Stimulated activated CD4-positive, alpha-beta T cell treated with anti-CD3 and anti-CD28 coated beads, Interleukin-4, amount 100 ng/mL, for 24 hours (primary cell): ENCODE measurements around the gene ADSS1.
A peak's percentile ranks its signal among the peaks of the same experiment; 100 is the strongest.

ENCODE experiments used
- DNase-seq: peaks from one replicate; pipeline ENCODE4 v3.0.0-alpha.2; 2020

ADSS1 gene

DNA sequence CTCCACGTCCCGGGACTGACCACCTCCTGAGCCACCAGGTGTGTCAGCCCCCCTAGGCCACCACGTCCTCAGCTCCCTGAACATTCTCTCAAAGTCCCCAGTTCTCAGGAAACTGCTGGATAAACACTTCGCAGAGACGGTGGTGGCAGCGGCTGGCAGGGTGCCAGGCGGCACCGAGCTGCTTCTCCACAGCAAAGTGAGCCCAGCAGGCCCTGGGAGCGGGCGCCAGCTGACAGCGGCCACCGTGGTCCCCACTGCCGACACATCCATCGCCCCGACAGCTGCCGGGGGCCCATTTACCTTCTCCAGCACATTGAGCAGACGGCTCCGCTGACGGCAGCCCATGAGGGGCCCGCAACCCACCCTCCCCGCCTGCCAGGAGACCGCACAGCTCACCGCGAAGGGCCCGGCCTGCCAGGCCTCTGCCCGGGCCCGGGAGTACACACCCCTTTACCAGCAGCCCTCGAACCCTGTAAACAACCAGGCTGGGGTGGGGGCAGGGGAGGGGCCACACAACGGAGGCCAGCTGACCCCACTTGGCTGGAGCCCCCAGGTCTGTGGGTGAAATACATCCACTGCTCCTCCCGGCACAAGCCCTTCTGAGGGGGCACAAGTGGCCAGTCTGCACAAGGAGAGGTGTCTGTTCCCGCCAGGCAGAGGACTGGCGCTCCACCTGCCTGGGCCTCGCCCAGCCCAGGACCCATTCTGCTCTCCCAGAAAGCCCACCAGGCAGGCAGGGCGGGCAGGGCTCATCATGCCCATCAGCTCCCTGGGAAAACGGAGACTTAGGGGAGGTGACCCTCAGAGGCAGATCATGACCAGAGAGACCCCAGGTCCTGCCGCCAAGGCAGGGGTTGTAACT is 61.0 kb downstream of the ADSS1 start:
- DNase-seq: no peak

DNA sequence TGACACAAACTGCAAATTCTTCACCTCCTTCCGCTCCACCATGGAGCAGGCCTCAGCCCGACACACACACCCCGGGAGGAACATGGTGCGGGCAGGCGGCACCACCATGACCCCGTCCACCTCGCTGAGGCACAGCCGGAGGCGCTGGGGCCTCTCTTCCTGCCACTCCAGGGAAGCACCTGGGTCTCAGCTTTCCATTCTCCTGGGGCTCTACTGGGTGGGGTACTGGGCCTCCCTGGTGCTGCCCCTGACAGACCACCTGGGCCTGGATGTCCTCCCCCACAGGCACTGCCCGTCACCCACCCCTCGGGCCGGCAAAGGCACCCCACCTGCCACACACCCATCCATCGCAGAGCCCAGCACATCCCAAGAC is 61.7 kb downstream of the ADSS1 start:
- DNase-seq: no peak

DNA sequence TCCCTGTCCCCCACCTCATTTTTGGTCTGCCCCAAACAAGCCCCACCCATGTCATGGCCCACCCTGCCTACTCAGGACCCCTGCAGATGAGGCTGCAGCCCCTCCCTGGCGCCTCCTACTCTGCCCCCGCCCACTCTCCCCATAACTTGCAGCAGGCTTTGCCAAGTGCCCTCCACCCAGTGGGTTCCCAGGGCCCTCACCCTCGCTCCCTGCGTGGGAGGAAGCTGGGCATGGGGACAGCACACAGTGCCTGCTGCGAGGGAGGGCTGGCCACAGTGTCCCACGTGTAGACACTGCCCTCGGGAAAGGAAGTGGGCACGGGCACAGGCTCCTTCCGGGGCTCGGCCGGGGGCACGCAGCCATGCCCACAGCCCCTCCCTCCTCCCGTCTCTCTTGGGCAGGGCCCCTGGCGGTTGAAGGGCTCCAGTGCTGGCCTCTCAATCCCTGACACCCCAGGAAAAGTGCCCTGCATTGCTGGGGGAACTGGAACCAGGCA is 62.1 kb downstream of the ADSS1 start:
- no peak for DNase-seq

DNA sequence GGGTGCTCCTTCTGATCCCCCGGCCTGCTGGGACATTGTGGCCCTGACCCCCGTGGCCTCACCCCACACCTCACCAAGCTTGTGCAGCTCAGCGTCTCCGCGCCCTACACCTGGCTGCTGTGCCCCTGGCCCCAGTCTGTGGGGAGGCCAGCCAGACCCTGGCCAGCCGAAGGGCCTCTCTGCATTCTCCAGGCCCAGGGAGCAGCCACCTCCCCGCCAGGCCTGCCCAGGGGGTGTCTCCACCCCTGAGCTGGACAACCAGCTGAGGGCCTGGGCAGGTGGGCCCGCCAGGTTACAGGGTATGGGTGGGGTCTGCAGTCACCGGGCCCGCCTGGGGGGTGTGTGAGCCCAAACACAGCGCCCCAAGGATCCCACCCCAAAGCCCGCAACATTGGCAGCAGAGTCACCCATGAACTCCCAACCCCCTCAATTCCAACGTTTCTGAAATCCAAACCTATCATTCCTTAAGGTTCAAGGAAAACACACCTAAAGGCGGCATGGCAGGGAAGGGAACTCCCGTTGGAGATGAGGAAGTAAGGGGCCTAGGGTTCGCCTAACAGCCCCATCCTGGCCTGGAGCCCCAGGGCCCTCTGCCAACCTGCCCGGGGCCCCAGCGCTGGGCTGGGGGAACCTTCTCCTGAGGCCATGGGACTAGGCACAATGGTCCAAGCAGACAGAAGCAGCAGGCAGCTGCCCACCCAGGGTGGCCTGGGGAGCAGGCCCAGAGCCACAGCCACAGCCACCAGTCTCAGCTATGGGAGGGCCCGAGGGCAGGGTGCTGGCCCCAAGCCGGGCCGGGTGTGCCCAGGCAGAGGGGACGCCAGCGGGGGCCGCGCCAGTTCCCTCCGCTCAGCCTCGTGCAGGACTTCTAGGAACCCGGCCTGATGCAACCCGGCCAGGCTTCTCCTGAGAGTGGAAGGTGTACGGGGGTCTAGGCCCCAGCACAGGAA is 63.0 kb downstream of the ADSS1 start:
- DNase-seq: no peak

DNA sequence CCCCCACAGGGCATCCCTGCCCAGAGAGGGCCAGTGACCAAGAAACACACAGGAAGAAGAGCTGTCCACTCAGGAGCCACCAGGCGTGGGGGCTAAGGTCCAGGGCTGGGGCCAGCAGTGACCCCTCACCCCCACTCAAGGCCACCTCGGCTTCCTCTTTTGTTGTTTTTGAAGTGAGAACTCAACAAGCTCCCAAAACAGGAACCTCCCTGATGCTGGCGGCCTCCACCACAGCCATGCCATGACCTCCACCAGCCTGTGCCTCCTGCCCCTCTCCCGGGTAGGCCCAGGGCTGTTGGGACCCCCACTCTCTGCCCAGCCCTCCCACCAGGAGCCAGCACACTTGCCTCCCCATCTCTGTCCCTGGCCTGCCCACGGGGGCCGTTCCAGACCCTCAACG is 63.7 kb downstream of the ADSS1 start:
- no peak for DNase-seq

DNA sequence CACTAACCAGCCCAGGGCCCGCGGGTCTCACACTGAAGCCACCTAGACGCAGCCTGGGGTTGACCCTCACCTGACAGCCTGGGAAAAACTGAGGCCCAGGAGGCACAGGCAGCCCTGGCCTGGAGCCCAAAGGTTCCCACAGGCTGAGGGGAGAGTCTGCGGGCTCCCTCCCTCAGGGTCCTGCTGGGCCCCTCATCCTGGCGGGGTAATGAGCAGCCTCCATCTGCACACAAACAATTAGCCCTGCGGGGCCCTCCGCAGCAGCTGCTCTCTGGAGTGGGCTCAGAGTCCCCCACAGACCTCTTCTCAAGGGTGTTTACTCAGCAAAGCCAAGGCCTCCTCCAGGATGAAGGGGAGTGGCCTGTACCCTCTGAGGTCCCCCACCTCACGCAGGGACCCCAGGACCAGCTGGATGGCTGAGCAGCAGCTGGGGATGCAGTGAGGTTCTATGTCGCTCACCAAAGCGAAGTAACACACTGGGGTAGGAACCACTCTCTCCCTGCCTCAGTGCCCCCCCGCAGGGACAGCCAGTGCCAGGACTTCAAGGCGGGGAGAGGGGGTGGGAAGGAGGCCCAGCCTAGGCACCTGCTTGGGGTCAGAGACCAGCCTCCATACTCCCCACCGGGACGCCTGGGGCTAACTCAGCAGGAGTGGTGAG is 64.3 kb downstream of the ADSS1 start:
- no peak for DNase-seq

DNA sequence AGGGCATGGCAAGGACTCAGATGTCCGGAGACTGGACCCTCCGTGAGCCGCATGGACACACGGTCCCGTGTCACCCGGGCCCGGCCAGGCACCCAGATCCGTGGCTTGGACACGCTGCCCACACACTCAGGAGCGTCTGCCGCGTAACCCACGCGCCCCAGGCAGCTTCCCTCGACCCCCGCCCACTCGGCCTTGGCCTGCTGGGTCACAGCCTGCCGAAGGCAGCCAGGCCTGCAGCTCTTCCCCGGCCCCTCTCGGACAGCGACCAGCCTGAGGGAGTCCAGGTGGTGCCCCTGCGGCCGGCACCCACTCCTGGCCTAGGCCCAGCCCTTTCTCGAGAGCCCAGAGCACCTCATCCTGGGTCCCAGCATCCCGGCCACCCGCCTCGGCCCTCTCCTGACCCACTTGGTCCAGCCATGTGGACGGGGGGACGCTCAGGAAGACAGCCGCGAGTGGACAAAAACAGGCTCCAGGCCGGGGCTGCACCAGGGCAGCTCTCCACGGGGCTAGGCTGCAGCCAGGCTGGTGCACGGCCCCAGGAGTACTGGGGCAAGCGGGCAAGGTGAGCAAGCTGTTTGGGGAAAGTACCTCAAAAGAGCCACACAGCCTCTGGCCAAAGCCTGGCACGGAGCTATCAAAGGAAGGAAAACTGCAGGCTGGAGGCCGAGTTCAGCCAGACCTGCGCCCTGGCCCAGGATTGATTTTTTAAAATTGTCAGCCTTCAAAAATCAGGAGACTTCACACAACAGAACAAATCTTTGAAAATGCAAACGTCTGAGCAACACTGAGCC is 65.0 kb downstream of the ADSS1 start:
- DNase-seq: no peak

DNA sequence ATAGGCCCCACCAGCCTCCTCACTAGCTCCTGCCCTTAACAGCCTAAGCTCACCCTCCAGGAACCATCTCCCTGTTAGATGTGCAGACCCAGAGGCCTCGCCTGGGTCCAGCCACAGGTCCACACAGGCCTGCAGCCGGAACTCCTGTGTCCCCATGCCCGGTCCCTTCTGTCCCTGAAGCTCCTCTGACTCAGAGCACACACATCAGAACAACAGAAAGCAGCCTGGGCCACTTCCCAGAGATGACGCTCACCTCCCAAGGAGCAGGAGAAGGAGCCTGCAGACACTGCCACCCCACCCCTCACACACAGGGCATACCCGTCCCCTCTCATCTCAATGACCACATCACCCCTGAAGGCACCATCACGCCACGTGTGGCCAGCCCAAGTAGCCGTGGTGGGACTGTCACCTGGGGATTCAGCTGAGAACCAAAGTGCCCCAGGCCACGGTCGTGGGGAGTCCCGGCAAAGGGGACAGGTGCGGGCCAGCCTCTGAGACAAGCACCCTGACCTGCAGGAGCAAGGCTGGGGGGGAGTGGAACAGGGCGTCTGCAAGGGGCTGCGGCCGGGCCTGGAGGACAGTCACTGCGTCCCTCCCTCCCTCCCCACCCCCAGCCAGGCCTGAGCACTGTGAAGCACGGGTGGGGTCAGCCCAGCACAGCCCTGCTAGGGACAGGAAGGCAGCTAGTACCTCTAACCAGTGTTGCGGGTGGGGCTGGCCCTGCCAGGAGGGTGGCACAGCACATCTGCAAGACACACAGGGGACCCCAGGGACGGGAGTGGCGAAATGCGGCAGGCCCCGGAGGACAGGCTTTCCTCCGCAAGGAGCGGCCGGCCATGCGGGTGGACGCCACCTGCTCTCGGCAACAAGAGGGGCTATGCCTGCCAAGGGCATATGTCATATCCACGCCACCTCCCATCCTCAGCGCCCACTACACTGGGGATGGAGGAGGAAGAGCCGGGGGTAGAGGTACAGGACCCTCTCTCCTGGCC is 66.0 kb downstream of the ADSS1 start:
- DNase-seq: no peak

DNA sequence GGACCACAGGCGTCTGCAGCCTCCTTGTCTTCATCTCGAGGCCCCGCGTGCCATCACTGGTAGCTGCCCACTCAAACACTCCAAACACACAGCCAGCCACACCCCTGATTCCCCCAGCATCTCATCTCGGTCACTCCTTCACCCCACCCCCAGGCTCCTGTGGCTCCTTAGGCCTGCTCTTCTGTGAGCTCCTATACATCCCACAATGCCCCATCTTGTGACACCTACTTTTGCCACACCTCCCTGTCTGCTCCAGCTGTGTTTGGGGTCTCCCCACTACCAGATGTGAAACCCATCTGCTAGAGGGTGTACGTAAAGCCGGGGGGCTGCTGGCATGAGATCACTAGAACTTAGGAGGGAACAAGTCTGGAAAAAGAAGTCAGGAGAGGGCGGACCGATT is 67.4 kb downstream of the ADSS1 start:
- no peak for DNase-seq

DNA sequence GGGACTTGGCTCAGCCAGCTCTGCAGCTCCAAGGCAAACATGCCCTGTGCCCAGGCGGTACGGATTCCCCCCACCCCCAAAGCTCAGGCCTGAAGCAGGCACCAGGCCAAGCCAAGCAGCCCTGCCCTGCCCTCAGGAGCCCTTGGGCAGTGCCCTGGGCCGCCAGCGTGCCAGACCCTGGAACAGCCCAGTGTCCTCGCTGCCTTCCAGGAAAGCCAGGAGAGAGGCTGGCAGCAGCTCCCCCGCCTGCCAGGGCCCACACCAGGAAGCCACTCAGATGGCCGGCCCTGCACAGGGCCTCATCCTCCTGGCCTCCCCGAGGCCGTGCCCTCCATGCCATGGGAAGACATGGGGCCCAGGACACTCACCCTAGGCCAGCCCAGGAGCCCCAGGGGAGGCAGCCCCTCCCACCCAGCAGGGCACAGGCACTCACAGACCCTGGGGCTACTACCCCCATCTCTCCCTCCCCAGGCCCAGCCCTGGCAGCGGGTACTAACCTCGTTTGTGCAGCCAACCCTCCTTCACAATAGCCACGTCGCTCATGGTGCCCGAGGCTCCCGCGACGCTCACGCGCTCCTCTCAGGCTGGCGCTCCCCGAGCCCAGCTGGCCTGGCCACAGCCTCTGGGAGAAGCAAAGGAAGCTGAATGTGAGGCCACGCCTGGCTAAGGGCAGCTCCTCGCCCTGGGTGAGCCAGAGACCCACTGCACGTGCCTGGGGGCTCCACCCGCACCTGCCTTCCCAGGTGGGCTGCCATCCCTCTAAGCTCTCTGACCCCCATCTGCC is 68.3 kb downstream of the ADSS1 start:
- DNase-seq: no peak

DNA sequence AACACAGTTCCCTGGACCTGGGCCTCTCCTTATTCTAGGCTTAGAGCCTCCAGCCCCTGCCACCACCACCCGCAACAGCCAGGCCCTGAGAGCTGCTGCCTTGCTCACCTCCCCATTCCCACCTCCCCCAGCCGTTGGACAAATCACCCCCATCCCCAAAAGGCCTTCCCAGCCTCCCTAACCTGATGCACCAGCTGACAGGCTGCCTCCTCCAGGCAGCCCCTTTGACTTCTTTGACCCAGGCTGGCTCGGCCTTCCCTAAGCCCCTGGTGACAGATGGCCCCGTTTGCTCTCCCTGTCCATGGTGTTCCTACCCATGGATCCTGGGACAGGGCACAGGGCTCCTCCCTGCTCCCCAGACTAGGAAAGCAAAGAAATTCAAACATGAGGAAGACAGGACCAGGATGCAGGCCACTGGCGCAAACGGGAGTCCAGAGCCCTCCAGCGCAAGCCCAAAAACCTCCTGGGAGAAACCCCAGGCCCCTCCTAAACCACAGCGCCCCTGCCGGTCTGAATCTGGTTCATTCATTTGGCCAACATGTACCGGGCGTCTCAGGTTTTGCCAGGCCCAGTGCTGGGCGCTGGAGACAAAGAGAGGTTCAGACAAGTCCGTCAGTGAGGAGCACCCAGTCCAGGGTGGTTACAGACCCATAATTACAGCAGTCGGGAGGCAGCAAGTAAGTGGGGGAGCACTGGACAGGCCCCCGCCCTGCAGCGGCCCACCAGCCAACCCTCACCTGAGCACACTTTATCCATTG is 69.1 kb downstream of the ADSS1 start:
- no peak for DNase-seq

DNA sequence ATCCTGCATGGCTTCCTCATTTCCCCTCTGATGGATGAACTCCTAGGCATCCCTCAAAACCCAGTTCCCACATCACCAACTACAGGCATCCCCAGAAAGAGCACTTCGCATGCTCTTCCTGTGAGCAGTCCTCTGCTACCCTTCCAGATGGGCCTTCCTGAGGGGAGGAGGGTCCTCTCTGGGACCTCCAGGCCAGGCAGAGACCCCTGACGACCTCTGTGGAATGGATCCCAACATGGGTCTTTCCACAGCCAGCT is 69.6 kb downstream of the ADSS1 start:
- DNase-seq: no peak

DNA sequence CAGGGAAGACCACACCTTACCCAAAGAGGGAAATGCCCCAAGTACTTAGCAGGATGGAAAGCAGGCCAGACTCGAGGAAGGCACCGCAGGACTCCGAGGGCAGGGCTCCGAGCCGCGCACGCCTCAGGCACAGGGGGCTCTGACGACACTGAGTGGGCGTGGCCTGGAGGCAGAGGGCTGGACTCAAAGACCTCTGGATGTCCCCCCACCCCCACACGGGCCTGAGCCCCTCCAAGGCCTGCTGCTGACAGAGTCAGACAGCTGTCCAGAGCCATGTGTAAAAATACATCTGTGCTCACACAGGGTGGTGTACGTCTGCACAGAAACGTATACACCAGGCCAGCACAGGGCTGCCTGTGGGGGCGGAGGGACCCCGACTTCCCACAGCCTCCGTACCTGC is 70.1 kb downstream of the ADSS1 start:
- peak; percentile 40 for DNase-seq

DNA sequence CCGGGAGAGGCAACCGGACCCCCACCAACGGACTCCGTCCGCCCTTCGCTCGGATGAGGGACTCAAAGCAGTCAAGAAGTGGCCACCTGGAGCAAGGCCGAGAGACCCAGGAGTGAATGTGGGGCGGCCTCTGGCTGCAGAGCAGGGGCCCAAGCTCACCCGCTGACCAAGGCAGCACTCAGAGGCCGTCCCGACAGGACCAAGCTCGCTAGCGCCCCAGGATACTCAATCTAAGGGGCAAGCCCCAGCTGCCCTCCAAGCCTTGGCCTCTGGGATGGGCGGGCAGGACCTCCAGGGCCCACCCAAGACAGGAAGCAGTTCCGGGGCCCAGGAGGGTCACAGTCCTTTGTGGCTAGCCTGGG is 70.6 kb downstream of the ADSS1 start:
- no peak for DNase-seq

DNA sequence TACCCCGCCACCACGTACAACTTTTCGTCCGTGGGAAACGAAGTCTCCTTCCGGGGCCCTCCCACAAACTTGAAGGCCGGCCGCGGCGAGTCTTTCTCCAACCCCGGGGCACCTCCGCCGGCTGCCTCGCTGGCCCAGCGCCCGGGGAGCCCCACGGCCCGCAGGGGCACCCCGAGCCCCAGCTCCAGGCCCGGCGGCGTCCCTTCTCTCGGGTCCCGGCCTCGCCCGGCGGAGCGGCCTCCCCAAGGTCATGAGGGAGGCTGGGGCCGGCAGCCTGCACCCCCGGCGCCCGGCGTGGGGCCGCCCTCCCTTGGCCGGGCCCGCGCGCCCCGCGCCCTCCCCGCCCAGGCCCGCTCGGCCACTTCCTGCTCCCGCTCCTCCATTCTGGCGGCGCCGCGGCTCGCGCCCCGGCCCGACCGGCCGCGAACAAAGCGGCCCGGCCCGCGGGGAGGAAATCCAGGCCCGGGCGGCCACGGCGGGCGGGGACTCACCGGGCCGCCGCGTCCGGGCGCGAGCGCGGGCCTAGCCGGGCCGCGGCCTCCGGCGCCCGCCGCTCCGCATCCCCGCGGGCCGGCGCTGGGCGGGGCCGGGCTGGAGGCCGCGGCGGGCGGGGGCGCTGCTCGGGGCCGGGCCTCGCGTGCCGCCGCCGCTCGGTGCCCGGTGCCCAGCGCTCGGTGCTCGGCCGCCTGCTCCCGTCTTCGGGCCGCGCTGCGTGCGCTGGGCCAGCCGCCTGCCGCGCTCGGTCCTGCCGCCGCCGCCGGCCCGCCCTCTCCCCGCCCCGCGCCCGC is 71.2 kb downstream of the ADSS1 start, which contains the start of gene AKT1:
AKT1 (minus strand) TSS at position 756 of the 788 bp plus-strand sequence. CDS start 3,105 bp downstream, outside the sequence.
- no peak for DNase-seq

DNA sequence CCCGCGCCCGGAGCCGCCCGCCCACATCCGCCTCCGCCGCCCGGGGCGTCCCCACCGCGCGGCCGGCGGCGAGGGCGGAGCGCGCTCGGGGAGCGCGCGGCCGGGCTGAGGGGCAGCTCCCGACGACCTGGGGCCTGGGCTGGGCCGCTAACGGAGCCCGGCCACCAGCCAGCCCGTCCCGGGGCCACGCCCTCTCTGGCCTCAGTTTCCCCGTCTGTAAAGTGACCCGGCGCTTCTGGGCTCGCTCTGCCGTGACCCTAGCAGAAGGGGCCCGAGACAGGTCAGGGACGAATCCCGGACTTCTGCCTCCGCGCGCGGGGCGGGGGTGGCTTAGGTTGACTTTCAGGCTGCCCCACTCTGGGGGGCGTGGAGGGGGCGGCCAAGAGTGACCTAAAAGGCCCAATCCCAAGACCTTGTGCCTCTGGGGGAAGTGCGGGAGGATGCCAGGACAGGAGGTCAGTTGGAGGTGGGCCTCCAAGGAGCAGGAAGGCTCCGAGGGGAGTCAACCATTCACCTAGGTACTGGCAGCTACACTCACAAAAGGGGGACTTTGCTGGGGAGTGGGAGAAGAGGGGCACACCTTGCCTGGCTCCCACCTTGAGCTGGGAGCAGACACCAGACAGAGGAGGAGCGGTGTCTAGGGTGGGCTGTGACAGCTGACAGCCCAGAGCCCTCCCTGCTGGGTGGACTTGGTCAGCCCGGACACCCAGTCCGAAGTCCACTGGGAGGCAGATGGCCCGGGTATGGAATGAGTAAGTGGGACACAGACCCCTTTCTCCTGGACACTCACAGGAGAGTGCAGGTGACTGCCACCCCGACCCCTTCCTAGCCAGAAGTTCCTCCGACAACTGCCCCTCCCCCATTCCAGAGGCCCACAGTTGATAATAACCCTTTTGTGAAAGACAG is 72.0 kb downstream of the ADSS1 start:
- DNase-seq: peak; percentile 34

DNA sequence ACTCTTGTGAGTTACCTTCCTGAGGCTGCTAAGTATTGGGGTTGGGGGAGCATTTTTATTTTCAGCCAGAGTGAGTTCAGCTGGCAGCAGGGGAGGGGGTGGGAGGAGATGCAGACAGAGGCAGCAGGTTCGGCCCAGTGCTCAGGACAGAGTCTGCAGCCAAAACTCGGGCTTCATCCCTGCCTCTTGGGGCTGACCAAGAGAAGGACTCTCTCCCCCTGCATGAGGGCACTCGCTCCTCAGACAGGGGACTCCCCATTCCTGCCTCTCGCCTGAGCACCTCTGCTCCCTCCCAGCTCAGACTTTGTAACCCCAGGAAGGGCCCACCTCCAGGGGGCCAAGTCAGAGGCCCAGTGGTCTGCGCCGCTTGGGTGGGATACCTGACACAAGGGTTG is 72.7 kb downstream of the ADSS1 start:
- no peak for DNase-seq
